Skin of body (tissue), 2 donors: ENCODE data around the gene COBL. TPM values are rescaled to one million over a fixed set of nuclear protein-coding genes. Genes with fewer than 3 reads are reported as not detected.

Experiments used
- DNase-seq: peaks from one replicate; lab custom pipeline; 2025; lab: John Stamatoyannopoulos, UW
- total RNA-seq: library from RNA; depleted of rRNA; stranded (reverse); fragments of >200 nt; gene quantifications from one replicate; pipeline ENCODE4 v1.2.3, GENCODE V29; 2014

The COBL gene
- total RNA-seq, 1 donor from 2014 or later, result 11.9 TPM

GRCh38 chr7:51080622-51081269, 235.9 kb downstream of the COBL start:
- peak; percentile 13 for DNase-seq

DNA sequence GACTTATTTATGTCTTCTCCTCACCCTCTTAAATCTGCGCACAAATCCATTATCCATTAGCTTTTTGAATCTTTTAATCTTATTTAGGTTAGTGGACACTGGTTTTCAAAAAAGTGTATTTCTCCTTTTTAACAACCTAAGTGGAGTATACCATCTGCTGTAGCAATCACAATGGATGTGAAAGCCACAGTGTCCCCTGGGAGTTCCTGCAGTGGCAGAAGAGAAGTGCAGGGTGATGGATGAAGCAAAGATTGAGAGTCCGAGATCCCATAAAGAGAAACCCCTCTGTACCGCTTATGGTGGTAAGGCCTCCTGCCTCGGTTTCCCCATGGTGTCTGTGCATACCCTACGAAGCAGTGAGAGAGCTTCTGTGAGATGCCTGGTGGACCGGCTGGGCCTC, 236.4 kb downstream of the COBL start:
- DNase-seq, result no peak

DNA sequence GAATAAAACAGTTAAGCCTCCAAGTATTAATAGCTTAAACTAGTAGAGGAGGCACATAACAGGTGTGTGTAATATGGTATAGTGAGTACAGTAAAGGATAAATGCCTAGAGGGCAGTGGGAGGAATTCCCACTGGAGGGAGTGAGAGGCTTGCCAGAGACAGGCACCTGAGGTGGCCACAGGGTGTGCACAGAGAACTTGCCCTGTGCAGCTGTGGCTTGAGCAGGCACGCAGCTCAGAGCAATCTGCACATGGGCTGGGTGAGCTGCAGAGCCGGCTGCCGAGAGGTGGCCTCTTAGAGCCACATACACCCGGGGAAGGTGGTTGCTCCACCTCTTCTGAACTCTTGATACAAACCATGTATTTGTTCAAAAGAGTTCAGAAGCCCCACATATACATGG, 237.1 kb downstream of the COBL start:
- no peak for DNase-seq

- DNase-seq, result no peak
Observed at GRCh38 chr7:51078653-51079052, 238.0 kb downstream of the COBL start.

DNA sequence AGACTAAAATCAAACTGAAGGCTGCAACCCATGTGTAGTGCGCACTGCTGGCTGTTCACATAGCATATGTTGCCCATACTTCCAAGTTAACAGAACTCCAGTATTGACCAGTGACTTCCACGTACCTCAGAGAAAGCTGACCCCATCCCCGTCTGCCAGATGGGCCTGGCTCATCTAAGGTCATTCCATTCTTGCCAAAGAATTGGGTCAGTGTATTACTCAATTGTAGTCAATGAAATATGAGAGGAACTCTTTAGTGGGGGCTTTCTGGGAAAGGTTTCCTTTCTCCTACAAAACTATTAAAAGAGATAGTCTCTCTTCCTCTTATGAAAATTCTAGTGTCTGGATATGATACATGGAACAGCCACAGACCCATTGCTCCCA, 238.6 kb downstream of the COBL start:
- DNase-seq, result no peak

DNA sequence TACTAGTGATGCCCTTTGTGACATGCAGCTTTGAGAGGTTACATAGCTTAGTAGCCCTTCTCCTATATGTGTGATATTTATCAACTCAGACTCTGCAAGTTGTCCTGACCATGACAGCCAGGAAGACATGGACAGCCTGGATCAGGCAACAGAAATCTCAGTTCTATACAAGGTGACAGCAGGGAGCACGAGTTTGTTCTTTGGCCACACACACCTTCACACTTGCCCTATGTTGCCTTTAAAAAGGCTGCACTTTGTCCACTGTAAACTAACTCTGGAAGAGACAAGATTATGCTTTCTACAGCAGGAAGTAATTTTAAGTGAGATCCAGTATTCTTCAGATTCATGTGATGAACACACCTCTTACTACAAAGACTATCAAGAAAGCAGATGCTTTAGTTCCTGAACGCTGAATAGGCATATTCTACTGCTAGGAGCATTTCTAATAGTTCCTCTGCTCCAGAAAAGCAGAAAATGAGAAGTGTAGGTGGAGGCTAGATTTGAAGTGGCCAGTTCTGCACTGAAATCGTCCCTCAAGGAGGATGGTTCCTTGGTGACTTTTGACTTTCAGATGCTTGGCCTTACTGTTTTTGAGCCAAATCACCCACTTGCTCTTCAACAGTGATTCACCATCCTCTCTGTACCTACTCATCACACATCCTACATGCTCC, 239.2 kb downstream of the COBL start:
- no peak for DNase-seq

DNA sequence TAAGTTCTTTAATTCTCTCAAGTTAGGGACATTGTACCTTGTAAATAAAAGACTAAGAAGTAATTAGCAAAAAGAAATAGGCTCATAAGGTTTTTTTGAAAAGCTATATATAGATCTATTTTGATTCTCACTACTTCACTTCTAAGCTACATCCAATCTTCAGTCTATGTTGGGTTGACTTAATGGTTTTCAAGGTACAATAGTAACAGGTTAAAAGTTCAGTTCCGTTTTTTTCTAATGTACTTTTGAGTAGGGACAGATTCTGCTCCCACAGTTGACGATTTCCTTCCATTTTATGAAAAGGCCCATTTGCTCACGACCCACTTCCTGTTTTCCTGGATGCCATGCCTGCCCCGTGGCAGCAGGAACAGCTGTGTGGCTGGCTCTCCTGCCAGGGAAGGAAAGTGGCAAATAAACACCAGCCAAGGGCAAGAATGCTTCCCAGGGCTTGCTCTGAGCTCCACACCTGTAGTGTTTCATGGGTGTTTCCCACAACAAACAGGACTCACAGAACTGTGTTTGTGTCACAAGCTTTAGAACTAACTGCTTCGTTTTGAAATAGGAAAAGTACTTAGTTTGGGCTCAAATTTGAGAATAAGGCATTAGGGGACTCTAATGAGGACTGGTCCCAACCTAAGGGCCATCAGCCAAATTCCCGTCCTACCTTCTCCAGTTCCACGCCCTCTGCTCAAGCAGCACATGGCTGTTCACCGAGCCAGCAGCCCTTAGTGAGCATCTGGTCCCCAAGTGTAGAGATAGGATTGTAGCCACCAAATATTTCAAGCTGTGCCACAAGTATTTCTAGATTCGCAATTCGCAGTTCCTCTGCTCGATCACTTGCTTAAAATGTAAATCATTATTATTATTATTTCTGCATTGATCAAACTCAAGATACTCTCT, 240.7 kb downstream of the COBL start:
- no peak for DNase-seq

- DNase-seq, result no peak
Observed at GRCh38 chr7:51073171-51073570, 243.4 kb downstream of the COBL start.

DNA sequence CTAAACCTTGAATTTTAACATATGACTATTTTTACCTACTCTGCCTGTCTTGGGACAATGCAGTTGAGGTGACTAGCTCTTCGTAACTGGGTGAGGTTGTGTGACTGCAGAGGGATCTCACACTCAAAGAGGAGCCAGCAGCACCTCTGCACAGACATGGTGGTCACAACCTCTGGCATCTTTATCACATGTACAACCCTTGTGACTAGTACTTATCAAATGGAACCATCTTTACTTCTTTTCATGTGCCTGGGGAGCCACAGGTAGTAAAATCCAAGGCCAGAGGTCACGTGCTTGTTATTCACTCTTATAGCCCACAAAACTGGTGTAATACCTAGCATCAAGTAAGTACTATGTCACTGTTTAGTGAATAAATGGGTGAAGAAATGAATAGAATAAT, 244.3 kb downstream of the COBL start:
- DNase-seq, result no peak

DNA sequence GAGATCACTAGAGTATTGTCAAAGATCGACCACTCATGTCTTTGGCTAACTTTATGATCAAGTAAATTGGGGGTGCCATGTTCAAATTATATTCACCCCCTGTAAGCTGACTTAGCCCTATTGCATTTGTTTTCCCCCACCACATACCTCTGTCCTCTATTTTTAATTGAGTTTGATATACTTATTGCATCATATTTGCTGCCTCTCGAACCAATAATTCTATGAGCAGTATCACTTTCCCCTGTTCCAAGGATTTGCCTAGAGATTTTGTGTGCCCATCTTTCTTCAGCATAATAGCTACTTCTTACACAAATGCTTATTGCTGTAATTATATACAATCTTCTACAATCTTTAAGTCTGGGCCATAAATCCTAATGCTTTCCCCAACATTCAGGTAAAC, 245.2 kb downstream of the COBL start:
- no peak for DNase-seq

GRCh38 chr7:51070151-51070550, 246.5 kb downstream of the COBL start:
- no peak for DNase-seq

- peak; percentile 14 for DNase-seq
Observed at GRCh38 chr7:51069411-51070083, 247.1 kb downstream of the COBL start.

DNA sequence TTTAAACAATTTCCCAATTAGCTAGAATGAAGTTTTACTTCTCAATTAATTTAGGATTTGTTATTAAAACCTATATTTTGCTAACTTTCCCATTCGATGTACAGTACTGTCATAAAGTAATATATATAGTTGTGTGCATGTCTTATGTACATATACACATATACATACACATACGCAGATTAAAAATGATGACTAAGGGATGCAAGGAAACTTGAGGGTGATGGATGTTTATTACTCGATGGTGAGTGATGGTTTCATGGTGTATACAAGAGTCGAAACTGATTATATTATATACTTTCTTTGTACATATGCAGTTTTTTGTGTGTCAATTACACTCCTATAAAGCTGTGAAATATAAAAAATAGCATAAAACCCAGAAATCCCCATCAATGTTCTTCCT, 248.2 kb downstream of the COBL start:
- DNase-seq, result no peak

GRCh38 chr7:51067757-51068156, 248.9 kb downstream of the COBL start:
- DNase-seq, result peak; percentile 29

DNA sequence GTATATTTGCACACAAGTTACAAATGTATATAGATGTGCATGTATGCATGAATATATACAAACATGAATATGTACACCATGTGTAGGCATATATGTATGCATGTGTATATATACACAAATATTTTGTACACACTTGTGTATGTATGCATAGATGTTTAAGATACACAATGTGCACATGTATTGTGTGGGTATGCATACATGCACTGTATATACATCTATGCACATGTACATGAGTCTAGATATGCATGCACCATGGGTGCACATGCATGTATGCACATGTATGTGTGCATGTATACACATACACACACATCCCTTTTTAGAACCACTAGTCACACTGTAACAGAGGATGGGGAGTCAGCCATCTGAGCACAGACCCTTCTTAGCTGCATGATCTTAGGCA, 249.4 kb downstream of the COBL start:
- no peak for DNase-seq

DNA sequence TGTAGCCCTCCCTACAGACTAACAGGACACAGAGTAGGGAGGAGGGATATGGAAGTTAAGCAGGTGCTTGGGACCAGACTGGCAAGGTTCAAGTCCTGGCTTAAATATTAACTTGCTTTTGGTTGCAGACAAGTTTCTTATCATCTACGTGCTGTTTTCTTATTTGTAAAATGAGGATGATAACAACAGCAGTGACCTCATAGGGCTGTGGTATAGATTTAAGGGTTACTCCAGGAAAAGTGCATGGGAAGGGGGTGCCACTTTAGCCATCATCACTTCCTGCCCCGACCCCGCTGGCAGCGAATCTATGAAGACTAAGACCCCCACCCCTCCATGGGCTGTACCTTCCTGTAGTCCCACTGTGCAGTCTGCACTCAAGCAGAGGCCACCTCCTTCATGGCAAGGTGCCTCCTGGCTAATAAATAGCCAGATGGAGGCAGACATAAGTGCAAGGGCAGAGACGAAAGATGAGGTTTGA, 250.2 kb downstream of the COBL start:
- no peak for DNase-seq

GRCh38 chr7:51065766-51066165, 250.8 kb downstream of the COBL start:
- no peak for DNase-seq

- no peak for DNase-seq
Observed at GRCh38 chr7:51064688-51065087, 251.9 kb downstream of the COBL start.

DNA sequence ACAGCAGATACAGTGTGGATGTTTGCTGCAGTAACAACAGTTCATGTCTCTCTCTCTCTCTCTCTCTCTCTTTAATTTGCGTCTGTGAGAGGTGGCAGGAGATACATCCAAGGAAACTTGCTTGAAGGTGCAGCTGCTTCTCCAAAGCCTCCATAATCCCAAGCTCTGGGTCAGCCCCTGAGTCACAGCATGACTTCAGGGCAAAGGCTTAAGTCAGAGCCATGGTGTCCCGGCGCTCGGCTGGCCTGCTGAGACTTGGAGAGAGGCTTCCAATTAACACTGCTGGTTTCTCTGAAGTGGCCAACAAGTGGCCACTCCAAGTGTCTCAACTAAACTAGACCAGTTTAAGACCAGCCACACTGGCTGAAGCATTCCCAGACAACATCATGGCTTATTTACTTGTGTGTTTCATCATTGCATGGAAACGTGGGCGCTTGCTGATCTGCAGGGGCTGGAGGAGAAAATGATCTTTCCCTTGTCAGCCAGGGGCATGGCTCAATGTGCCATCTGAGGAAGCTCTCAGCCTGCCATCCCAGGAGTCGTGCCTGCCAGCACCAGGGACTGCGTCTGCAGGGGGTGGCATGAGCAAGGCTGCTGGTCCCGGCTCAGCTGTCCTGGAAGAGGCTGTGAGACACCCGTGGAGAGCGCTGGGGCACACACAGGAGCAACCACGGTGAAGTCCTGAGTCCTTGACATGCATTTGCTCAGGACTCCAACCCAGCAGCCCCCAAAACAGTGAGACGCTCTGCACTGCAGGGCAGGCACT, 254.2 kb downstream of the COBL start:
- no peak for DNase-seq

GRCh38 chr7:51060536-51060935, 256.1 kb downstream of the COBL start:
- DNase-seq, result no peak
